Spleen (tissue), 7 donors: ENCODE measurements around the gene SORCS1.

Experiments
- POLR2A ChIP-seq, 3 donors: fragments of 450-650 bp; IDR thresholded peaks; one replicate each; pipeline ENCODE4 v1.5.1; 2017; ENCODE audit warnings: antibody characterized with exemption in 3 of 3, mild to moderate bottlenecking in 1 of 3
- POLR2AphosphoS5 ChIP-seq, 3 donors: sonication (generic); formaldehyde crosslinking; IDR thresholded peaks; one replicate each; pipeline ENCODE4 v1.5.1; 2017; ENCODE audit warnings: antibody characterized with exemption in 3 of 3
- TF ChIP-seq, protein P1 (sequence below), 11 experiments: fragments of 200-600 bp in 7 of 11; fragments of 450-650 bp in 4 of 11; sonication (generic) in 4 of 11; IDR thresholded peaks in 8 of 11; conservative IDR thresholded peaks in 3 of 11; 1 replicate in 7 of 11; 2 replicates in 4 of 11; pipeline versions ENCODE4 v1.4.0 to v1.8.0; 2016 to 2021; ENCODE audit warnings: antibody characterized with exemption in 11 of 11, inconsistent platforms in 4 of 11, mild to moderate bottlenecking in 1 of 11
- donor health status: DM: no; HTN: no; CAD: no; lungs with moderate emphysema.
- donor health status: DM: no; HTN: no; CAD: no.
- donor health status: DM: no; HTN: no; CAD: no.

DNA sequence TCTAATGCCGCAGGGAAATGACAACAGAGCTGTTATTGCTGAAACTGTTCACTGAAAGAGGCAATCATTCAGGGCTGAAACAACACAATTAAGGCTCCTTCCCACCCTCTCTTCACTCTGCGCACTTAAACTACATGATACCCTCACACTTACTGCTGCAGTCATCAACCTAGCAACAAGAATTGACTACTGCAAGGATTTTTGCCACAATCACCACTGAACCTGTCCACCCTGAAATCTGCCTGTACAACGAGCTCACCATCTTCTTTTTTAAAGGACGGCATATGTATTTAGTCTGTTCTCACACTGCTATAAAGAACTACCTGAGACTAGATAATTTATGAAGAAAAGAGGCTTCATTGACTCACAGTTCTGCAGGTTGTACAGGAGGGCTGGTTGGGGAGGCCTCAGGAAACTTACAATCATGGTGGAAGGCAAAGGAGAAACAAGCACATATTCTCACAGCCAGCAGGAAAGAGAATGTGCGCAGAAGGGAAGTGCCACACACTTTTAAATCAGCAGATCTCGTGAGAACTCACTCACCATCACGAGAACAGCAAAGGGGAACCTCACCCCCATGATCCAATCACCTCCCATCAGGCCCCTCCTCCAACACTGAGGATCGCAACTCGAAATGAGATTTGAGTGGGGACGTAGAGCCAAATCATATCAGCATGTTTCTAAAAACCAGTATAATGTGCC lies 131.7 kb downstream of the SORCS1 start:
- TF ChIP-seq POLR2AphosphoS5 (IDR thresholded peaks at IDR 0.05) (no peak), POLR2A (IDR thresholded peaks at IDR 0.05) (no peak)
- TF ChIP-seq, protein P1, sequence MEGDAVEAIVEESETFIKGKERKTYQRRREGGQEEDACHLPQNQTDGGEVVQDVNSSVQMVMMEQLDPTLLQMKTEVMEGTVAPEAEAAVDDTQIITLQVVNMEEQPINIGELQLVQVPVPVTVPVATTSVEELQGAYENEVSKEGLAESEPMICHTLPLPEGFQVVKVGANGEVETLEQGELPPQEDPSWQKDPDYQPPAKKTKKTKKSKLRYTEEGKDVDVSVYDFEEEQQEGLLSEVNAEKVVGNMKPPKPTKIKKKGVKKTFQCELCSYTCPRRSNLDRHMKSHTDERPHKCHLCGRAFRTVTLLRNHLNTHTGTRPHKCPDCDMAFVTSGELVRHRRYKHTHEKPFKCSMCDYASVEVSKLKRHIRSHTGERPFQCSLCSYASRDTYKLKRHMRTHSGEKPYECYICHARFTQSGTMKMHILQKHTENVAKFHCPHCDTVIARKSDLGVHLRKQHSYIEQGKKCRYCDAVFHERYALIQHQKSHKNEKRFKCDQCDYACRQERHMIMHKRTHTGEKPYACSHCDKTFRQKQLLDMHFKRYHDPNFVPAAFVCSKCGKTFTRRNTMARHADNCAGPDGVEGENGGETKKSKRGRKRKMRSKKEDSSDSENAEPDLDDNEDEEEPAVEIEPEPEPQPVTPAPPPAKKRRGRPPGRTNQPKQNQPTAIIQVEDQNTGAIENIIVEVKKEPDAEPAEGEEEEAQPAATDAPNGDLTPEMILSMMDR (IDR thresholded peaks at IDR 0.05 in 8 of 11, conservative IDR thresholded peaks at IDR 0.05 in 3 of 11), result no peak
